Fibroblast of villous mesenchyme (primary cell): Measurements from ENCODE around the gene ASPSCR1. TPM values are rescaled to one million over a fixed set of nuclear protein-coding genes. Genes with fewer than 3 reads are reported as not detected.

ENCODE experiments used
- DNase-seq: peaks from one replicate; pipeline ENCODE4 v3.0.0-alpha.2; 2010; ENCODE audit warnings: low read depth
- H3K4me3 ChIP-seq: 2 replicates; pipeline ENCODE4 v1.5.1; 2011; ENCODE audit warnings: low read depth, mild to moderate bottlenecking, low read length
- total RNA-seq: library from RNA; depleted of rRNA; stranded (reverse); fragments of >200 nt; gene quantifications from 2 replicates; pipeline ENCODE4 v1.2.3, GENCODE V29; 2012
- TF ChIP-seq, protein P1 (sequence below): IDR thresholded peaks from 2 replicates; pipeline ENCODE4 v1.5.1; 2012; ENCODE audit warnings: low read depth, mild to moderate bottlenecking, low read length; ENCODE audit not compliant: insufficient read depth

ASPSCR1 gene
- total RNA-seq, 1 donor, result 28.5 TPM

DNA sequence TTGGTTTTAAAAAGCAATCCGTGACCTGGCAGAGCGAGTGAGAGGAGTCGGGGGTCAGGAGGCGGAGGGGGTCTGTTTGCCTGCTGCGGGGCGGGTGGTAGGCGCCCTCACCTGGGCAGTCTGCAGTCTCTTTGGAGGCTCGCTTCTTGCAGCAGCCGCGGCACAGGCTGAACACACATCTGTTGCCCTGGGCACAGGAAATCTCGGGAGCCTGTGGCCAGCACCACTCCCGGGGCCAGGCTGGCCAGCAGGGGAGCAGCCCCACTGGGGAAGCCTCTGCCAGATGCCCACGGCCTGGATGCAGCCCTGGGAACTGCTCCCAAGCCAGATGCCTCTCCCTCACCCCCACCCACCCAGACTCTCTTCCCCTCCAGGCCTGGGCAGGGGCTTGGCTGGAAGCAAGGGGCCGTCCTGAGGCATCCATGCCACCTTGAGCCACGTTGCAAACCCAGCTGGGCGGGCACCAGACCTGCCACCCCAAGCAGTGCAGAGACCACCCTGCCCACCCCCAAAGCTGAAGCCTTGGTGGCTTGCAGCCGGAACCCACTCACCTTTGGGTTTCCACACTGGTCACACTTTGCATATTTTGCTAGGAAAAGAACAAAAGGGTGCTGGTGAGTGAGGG, 80.9 kb downstream of the ASPSCR1 start:
- no peak for DNase-seq
- TF ChIP-seq, protein P1, sequence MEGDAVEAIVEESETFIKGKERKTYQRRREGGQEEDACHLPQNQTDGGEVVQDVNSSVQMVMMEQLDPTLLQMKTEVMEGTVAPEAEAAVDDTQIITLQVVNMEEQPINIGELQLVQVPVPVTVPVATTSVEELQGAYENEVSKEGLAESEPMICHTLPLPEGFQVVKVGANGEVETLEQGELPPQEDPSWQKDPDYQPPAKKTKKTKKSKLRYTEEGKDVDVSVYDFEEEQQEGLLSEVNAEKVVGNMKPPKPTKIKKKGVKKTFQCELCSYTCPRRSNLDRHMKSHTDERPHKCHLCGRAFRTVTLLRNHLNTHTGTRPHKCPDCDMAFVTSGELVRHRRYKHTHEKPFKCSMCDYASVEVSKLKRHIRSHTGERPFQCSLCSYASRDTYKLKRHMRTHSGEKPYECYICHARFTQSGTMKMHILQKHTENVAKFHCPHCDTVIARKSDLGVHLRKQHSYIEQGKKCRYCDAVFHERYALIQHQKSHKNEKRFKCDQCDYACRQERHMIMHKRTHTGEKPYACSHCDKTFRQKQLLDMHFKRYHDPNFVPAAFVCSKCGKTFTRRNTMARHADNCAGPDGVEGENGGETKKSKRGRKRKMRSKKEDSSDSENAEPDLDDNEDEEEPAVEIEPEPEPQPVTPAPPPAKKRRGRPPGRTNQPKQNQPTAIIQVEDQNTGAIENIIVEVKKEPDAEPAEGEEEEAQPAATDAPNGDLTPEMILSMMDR, result no peak

DNA sequence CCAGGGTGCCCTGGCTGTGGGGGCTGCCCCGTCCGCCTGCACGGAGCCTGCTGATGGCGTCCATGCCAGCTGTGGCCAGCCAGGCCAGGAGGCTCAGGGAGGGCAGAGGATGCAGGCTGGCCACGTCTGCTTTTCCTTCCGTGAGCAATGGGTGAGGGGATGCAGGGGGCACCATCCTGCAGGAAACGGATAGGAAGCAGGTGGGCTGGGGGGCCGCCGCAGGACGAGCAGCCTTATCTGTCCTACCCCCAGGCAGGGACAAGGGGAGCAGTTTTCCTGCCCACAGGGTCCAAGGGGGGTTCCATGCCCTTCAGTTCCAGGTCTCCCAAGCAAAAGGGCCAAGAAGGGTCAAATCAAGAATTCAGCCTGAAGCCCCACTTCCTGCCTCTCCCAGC, 81.4 kb downstream of the ASPSCR1 start:
- DNase-seq, result no peak
- H3K4me3 ChIP-seq, result no peak overlapping the region
- TF ChIP-seq, protein P1, result no peak

More for the DNA sequence above, 80.9 kb downstream of the ASPSCR1 start:
- no peak overlapping the region for H3K4me3 ChIP-seq

DNA sequence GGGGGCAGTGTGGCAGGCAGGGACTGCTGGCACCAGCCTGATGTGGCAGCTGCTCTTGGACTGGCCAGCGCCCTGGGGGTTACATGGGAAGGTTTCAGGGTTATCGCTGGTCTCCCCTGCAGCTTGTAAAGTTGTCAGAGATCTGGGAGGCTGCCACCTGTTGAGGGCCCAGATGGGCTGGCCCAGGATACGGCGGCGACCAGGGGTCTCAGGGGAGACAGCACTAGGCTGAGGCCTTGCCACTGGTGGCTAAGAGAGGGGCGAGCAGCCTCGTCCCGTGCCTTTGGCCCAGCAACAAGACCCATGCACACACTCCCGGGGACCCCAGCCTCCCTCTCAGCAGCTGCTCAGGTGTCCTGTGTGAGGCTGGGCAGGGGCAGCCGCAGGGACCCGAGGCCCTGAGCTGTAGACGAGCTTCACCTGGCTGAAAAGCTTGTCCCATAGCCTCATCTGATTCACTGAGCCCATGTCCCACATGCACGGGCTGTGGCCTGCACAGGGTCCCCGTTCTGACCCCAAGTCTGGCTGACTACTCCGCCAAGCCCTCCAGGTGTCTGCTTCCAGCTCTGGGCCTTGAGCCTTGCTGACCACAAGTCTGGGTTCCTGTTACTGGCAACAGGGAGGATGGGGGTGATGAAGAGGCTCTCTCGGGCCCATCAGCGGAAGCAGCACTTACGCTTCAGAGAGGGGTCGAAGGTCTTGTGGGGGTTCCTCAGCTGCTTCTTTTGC, 82.0 kb downstream of the ASPSCR1 start:
- DNase-seq, result no peak
- H3K4me3 ChIP-seq, result no peak overlapping the region
- TF ChIP-seq, protein P1, result no peak

DNA sequence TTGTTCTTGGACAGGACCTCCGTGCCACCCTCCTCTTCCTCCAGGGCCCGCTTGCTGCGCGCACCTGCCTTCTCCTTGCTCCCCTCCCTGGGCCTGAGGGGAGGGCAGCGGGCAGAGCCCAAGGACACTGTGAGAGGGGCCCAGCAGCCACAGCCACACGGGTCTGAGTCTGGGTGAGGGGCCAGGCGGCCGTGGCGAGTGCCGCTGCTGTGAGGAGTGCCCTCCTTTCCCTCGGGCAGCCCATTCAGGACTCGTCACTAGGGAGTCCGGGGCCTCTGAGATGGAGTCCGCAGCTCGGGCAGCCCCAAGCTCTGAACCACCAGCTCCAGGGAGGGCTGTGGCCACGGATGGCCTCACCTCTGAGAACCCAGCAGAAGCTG, 82.6 kb downstream of the ASPSCR1 start:
- TF ChIP-seq, protein P1, result no peak
- DNase-seq, result no peak
- H3K4me3 ChIP-seq, result no peak overlapping the region

DNA sequence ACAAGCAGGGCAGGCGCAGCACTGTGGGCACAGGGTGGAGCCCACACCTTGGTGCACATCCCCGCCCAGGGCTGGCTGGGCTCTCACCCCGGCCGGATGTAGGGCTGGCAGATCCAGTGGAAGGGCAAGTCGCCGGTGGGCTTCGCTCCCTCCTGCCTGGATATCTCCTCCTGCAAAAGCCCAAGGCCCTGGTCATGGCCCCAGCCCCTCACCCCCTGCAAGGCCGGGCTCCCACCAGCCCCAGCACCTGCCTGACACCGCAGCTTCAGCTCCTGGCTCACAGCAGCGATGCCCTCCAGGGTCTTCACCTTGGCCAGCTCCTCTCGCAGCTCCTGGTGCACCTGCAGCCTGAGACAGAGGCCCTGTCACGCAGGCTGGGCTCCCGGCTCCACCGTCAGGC, 83.2 kb downstream of the ASPSCR1 start:
- no peak overlapping the region for H3K4me3 ChIP-seq
- TF ChIP-seq, protein P1, result no peak
- no peak for DNase-seq

DNA sequence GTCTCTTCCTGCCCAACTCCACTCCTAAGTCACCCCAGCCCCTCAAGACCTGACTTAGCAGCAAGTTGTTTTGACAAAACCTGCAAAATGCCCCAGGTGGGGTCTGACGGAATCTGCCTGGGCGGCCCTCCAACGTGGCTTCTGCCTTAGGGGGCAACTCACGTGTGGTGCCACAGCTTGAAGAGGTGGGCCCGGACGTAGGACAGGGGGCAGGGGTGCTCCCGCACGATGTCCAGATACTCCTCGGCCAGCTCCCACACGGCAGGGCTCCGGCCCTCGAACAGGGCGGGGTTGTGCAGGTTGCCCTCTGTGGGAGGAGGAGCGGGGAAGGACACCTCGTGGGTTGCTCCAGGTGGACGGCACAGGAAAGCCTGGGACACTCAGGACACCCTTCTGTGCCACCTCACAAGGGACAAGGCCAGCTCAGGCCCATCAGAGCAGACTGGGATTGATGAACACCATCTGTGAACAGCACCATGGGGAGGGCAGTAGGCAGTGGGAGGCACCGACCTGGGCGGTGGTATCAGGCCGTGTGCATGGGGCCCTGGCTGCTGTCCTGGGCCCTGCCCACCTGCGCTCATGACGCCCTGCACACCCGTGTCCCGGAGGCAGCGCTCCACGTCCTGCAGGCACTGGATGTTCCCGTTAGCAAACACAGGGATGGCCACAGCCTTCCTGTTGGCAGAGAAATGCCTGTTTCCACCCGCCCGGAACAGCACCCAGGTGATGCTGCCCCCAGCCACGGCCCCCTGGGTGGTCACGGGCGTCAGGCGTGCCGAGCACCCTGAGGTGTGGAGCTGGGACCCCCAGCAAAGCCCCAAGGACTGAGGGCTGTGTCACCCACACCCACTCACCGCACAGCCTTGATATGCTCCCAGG, 83.9 kb downstream of the ASPSCR1 start:
- no peak overlapping the region for H3K4me3 ChIP-seq
- TF ChIP-seq, protein P1, result no peak
- no peak for DNase-seq
